ENCODE results near the gene ZNF628. TPM values are rescaled to one million over a fixed set of nuclear protein-coding genes. Genes with fewer than 3 reads are reported as not detected.

The ZNF628 gene
- polyA plus RNA-seq, 3 donors = 0.50 to 3.1 TPM; not detected in 1

GRCh38 chr19:55482156-55482961 is 5.9 kb downstream of the ZNF628 start:
- Mint-ChIP-seq H3K27me3 (ENCODE audit: low read depth in 3 of 3) (peaks cover 2 to 20% (median 9%) of the 10 kb centered on the region in 3 donors), H3K9me3 (peaks cover 0 to 2% (median 0%) of the 10 kb centered on the region in 7 donors), H3K36me3 (peaks cover 19 to 24% of the 10 kb centered on the region in 2 donors), H3K4me3 (no peak overlapping the region), H3K27ac (no peak overlapping the region), H3K4me1 (peaks cover 32% of the 10 kb centered on the region)
- no peaks in the 10 kb centered on the region for H3K9me3 ChIP-seq (replicated peaks in 1 of 2; ENCODE audit: control insufficient read depth in 1 of 2, insufficient read depth in 1 of 2, low read length in 2 of 2)
- no peak for TF ChIP-seq CTCF (IDR thresholded peaks at IDR 0.05)
- no peak overlapping the region for H3K4me2 ChIP-seq (replicated peaks; ENCODE audit: extremely low read depth, low read length, poor library complexity, severe bottlenecking)
- H2AFZ ChIP-seq (ENCODE audit: insufficient read depth, low read depth, low read length, poor library complexity, severe bottlenecking) = no peak overlapping the region
- 98% methylated on average over 73 of the region's 83 CpGs for WGBS (ENCODE audit: insufficient coverage)
- H3K4me3 ChIP-seq (replicated peaks in 1 of 3; ENCODE audit: low read depth in 2 of 3, low read length in 3 of 3) = no peak overlapping the region
- peaks cover 19% of the 10 kb centered on the region for H3K79me2 ChIP-seq (ENCODE audit: insufficient read depth, low read length)
- no peaks in the 10 kb centered on the region for H3K27me3 ChIP-seq (ENCODE audit: control insufficient read depth in 2 of 2, insufficient read depth in 2 of 2, low read length in 2 of 2)
- peaks cover 47% of the 10 kb centered on the region for H4K20me1 ChIP-seq (ENCODE audit: insufficient read depth, low read length)
- no peak for DNase-seq
- H3K9ac ChIP-seq (ENCODE audit: insufficient read depth, low read length, poor library complexity, severe bottlenecking) = no peak overlapping the region
- H3K36me3 ChIP-seq (replicated peaks in 1 of 2; ENCODE audit: control insufficient read depth in 1 of 2, insufficient read depth in 2 of 2, low read length in 2 of 2) = peaks cover 16 to 25% of the 10 kb centered on the region in 2 donors
- peaks cover 18 to 27% of the 10 kb centered on the region in 2 donors for H3K4me1 ChIP-seq (ENCODE audit: control insufficient read depth in 1 of 2, insufficient read depth in 2 of 2, low read length in 2 of 2)
- H3K27ac ChIP-seq (ENCODE audit: low read depth in 1 of 2, low read length in 2 of 2) = no peak overlapping the region
- intact Hi-C loops (cut with micrococcal nuclease) = no loop called here

- 97% methylated on average over 47 of the region's 47 CpGs for WGBS (ENCODE audit: insufficient coverage)
- Histone ChIP-seq H3K36me3 (replicated peaks in 1 of 2; ENCODE audit: control insufficient read depth in 1 of 2, insufficient read depth in 2 of 2, low read length in 2 of 2) (peaks cover 16 to 25% of the 10 kb centered on the region in 2 donors), H3K4me3 (replicated peaks in 1 of 3; ENCODE audit: low read depth in 2 of 3, low read length in 3 of 3) (no peak overlapping the region), H2AFZ (ENCODE audit: insufficient read depth, low read depth, low read length, poor library complexity, severe bottlenecking) (no peak overlapping the region), H3K4me2 (replicated peaks; ENCODE audit: extremely low read depth, low read length, poor library complexity, severe bottlenecking) (no peak overlapping the region), H3K79me2 (ENCODE audit: insufficient read depth, low read length) (peaks cover 11% of the 10 kb centered on the region), H3K9ac (ENCODE audit: insufficient read depth, low read length, poor library complexity, severe bottlenecking) (no peak overlapping the region), H4K20me1 (ENCODE audit: insufficient read depth, low read length) (peaks cover 41% of the 10 kb centered on the region), H3K27ac (ENCODE audit: low read depth in 1 of 2, low read length in 2 of 2) (no peak overlapping the region), H3K27me3 (ENCODE audit: control insufficient read depth in 2 of 2, insufficient read depth in 2 of 2, low read length in 2 of 2) (no peaks in the 10 kb centered on the region), H3K9me3 (replicated peaks in 1 of 2; ENCODE audit: control insufficient read depth in 1 of 2, insufficient read depth in 1 of 2, low read length in 2 of 2) (no peaks in the 10 kb centered on the region), H3K4me1 (ENCODE audit: control insufficient read depth in 1 of 2, insufficient read depth in 2 of 2, low read length in 2 of 2) (peaks cover 12 to 19% of the 10 kb centered on the region in 2 donors)
- peaks cover 27% of the 10 kb centered on the region for H3K4me1 Mint-ChIP-seq
- TF ChIP-seq CTCF (IDR thresholded peaks at IDR 0.05) = no peak
- peaks cover 0 to 2% (median 0%) of the 10 kb centered on the region in 7 donors for H3K9me3 Mint-ChIP-seq
- intact Hi-C loops (cut with micrococcal nuclease) = no loop called here
- no peak for DNase-seq
- no peak overlapping the region for H3K4me3 Mint-ChIP-seq
- H3K36me3 Mint-ChIP-seq = peaks cover 19 to 24% of the 10 kb centered on the region in 2 donors
- no peak overlapping the region for H3K27ac Mint-ChIP-seq
- peaks cover 2 to 28% (median 10%) of the 10 kb centered on the region in 3 donors for H3K27me3 Mint-ChIP-seq (ENCODE audit: low read depth in 3 of 3)
Measured at GRCh38 chr19:55482967-55483705, 6.7 kb downstream of the ZNF628 start.
